Cardiac fibroblast (primary cell): ENCODE data around the gene AMFR.

Experiments
- DNase-seq, 2 donors: peaks; one replicate each; pipeline versions ENCODE4 v3.0.0 to v3.0.0-alpha.2; 2010; ENCODE audit warnings: low read depth in 2 of 2
- H3K4me3 ChIP-seq, 2 donors: replicated peaks in 1 of 2; 1 replicate in 1 of 2; 2 replicates in 1 of 2; pipeline ENCODE4 v1.5.1; 2011; ENCODE audit warnings: low read depth in 2 of 2, low read length in 2 of 2, mild to moderate bottlenecking in 2 of 2, moderate library complexity in 1 of 2
- TF ChIP-seq, protein P1 (sequence below): IDR thresholded peaks from one replicate; pipeline ENCODE4 v1.5.1; 2011; ENCODE audit warnings: low read depth, mild to moderate bottlenecking, low read length, inconsistent platforms

The AMFR gene

DNA sequence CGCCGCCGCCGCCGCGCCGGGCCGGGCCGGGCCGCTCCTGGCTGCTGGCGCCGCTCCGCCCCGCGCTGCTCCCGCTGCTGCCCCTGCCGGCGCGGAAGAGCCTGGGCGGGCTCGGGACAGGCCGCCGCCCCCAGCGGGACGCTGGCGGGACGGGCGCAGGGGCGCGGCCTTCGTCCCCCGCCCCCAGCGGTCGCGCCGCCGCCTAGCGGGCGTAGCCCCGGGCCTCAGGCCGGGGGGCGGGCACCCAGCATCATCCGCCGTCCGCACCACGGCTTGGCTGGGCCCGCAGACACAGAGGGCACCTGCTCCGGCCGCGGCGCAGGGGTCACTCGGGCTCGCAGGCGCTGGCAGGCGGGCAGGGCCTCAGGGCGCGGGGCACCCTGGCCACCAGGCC lies at the start of gene AMFR:
TSS of gene AMFR (minus strand) at position 107 of the 394 bp plus-strand sequence. CDS start 218 bp downstream, outside the sequence.
- TF ChIP-seq, protein P1, sequence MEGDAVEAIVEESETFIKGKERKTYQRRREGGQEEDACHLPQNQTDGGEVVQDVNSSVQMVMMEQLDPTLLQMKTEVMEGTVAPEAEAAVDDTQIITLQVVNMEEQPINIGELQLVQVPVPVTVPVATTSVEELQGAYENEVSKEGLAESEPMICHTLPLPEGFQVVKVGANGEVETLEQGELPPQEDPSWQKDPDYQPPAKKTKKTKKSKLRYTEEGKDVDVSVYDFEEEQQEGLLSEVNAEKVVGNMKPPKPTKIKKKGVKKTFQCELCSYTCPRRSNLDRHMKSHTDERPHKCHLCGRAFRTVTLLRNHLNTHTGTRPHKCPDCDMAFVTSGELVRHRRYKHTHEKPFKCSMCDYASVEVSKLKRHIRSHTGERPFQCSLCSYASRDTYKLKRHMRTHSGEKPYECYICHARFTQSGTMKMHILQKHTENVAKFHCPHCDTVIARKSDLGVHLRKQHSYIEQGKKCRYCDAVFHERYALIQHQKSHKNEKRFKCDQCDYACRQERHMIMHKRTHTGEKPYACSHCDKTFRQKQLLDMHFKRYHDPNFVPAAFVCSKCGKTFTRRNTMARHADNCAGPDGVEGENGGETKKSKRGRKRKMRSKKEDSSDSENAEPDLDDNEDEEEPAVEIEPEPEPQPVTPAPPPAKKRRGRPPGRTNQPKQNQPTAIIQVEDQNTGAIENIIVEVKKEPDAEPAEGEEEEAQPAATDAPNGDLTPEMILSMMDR = peak; percentile 18
- peak; percentile 75 to 89 for DNase-seq
- H3K4me3 ChIP-seq = peak within 1 kb of the TSS; percentile 61 to 78

DNA sequence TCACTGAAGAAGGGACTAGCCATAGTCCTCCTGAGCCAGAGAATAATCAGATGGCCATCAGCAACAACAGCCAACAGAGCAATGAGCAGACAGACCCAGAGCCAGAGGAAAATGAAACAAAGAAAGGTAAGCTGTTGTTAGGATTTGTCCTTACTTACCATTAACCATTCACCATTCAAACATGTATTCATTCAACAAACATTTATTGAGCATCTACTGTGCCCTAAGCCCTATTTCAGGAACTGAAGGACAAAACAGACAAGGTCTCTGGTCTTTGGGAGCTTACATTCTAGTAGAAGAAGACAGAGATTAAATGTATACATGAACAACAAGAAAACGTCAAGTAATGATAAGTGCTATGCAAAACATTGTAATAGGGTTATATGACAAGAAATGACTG lies 45.3 kb upstream of the AMFR start:
- TF ChIP-seq, protein P1 = no peak
- DNase-seq = no peak
- H3K4me3 ChIP-seq = no peak overlapping the region

DNA sequence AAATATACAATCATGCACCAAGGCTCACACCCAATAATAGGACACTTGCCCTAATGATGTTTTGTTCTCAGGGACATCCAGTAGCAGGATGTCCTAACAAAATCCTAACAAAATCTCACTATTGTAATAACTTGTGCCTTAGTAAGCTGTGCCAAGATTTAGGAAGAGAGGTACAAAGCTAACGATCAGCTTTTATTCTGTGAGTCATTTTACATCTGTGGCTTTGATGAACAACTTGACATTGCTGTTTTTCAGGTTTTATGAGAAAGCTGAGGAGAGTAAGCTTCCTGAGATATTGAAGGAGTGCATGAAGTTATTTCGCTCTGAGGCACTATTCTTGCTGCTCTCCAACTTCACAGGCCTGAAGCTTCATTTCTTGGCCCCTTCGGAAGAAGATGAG lies 44.9 kb upstream of the AMFR start:
- no peak overlapping the region for H3K4me3 ChIP-seq
- DNase-seq = no peak
- TF ChIP-seq, protein P1 = no peak

DNA sequence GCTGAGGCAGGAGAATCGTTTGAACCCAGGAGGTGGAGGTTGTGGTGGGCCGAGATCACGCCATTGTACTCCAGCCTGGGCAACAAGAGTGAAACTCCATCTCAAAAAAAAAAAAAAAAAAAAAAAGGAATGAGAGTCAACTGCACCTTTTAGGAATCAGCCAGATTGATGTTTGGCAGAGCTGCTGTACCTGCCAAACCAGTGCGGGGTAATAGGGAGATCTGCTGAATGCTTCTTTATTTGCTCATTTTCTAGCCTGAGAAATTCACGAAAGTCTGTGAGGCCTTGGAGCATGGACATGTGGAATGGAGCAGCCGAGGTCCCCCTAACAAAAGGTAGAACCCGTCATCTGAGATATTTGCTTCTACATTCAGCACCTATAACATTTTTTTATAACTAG lies 44.4 kb upstream of the AMFR start:
- no peak for DNase-seq
- H3K4me3 ChIP-seq = no peak overlapping the region
- TF ChIP-seq, protein P1 = no peak

DNA sequence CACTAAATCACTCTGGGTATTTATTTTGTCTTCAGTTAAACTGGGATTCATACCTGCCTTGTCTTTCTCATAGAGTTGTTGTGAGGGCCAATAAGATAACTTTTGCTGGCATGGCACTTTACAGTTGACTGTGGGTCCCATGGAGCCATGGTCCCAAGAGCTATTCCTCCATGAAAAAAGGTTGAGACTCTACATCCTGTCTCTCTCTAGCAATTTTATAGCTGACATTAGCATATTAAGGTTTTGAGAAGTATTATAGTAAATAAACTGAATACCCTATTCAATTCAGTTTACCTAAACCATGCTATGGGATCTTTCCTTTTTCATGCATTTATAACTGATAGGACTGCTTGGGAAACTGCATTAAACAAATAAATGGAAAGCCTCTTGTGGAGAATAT lies 43.5 kb upstream of the AMFR start:
- H3K4me3 ChIP-seq = no peak overlapping the region
- no peak for DNase-seq
- TF ChIP-seq, protein P1 = no peak

DNA sequence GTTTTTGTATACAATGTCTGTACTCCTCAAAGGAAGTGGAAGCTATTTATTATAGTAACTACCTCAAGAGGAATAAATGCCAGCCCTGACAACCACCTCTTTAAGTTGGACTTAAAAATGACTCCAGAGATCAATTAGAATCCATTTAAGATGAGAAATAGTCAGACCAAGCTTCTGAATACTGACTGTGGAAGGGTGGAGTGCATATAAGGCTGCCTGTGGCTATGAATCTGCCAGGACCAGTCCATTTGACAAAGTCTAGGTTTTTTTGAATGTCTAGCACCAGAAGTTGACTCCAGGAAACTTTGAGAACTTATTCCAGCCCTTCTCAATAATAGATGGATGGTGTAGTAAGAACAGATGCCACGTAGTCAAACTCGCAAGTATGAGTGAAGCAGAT lies 41.0 kb upstream of the AMFR start:
- TF ChIP-seq, protein P1 = no peak

DNA sequence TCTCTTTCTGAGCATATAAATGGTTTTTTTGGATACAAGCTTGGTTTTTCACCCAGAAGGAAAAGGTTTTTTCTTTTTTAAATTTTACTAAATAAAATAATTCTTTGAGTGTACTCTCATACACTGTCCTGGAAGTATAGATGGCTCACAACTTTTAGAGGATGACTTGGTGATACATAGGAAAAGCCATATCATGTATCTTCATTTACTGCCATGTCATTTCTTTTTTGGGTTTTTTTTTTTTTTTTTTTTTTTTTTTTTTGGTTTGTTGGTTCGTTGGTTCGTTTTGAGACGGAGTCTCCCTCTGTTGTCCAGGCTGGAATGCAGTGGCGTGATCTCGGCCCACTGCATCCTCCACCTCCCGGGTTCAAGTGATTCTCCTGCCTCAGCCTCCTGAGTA lies 37.8 kb upstream of the AMFR start:
- TF ChIP-seq, protein P1 = no peak
- DNase-seq = no peak
- H3K4me3 ChIP-seq = no peak overlapping the region

More for the DNA sequence above, 41.0 kb upstream of the AMFR start:
- no peak overlapping the region for H3K4me3 ChIP-seq
- no peak for DNase-seq
